Sigmoid colon (tissue), 3 donors: Measurements from ENCODE around the gene LPCAT1.

Source experiments
- POLR2A ChIP-seq, 2 donors: fragments of 450-650 bp; IDR thresholded peaks; one replicate each; pipeline ENCODE4 v1.6.1; 2016; ENCODE audit warnings: antibody characterized with exemption in 2 of 2, mild to moderate bottlenecking in 2 of 2, moderate library complexity in 2 of 2
- TF ChIP-seq, protein P1 (sequence below), 4 experiments: fragments of 450-650 bp in 3 of 4; fragments of 200-600 bp in 1 of 4; IDR thresholded peaks; one replicate each; pipeline ENCODE4 v1.5.1; 2016 to 2019; ENCODE audit warnings: antibody characterized with exemption in 4 of 4, mild to moderate bottlenecking in 3 of 4, moderate library complexity in 2 of 4

DNA sequence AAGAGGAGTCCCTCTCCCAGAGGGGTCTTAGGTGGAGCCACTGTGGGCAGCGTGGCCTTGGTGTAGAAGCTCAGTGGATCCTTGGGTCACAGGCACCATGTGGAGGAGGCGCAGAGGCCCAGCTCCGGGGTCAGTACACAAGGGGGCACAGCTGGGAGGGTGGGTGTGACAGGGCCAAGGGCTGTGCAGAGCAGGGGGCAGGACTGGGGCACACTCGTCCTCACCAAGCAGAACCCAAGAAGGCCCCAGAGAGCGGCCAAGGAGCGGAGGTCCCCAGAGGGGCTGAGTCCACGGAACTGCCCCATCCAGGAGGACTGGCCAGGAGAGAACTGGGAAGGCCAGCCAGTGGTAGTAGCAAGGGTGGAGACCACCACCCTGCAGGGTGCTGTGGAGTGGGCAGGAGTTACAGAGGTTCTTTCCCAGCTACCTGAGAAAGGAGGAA is 2.5 kb upstream of the LPCAT1 start:
- TF ChIP-seq, protein P1, sequence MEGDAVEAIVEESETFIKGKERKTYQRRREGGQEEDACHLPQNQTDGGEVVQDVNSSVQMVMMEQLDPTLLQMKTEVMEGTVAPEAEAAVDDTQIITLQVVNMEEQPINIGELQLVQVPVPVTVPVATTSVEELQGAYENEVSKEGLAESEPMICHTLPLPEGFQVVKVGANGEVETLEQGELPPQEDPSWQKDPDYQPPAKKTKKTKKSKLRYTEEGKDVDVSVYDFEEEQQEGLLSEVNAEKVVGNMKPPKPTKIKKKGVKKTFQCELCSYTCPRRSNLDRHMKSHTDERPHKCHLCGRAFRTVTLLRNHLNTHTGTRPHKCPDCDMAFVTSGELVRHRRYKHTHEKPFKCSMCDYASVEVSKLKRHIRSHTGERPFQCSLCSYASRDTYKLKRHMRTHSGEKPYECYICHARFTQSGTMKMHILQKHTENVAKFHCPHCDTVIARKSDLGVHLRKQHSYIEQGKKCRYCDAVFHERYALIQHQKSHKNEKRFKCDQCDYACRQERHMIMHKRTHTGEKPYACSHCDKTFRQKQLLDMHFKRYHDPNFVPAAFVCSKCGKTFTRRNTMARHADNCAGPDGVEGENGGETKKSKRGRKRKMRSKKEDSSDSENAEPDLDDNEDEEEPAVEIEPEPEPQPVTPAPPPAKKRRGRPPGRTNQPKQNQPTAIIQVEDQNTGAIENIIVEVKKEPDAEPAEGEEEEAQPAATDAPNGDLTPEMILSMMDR (IDR thresholded peaks at IDR 0.05) = no peak
- no peak for TF ChIP-seq POLR2A (IDR thresholded peaks at IDR 0.05)
